ENCODE data around the gene PPEF1.
A peak's percentile ranks its signal among the peaks of the same experiment; 100 is the strongest.

GRCh38 chrX:18701621-18702361, 5.7 kb upstream of the PPEF1 start:
- TF ChIP-seq, protein P1, sequence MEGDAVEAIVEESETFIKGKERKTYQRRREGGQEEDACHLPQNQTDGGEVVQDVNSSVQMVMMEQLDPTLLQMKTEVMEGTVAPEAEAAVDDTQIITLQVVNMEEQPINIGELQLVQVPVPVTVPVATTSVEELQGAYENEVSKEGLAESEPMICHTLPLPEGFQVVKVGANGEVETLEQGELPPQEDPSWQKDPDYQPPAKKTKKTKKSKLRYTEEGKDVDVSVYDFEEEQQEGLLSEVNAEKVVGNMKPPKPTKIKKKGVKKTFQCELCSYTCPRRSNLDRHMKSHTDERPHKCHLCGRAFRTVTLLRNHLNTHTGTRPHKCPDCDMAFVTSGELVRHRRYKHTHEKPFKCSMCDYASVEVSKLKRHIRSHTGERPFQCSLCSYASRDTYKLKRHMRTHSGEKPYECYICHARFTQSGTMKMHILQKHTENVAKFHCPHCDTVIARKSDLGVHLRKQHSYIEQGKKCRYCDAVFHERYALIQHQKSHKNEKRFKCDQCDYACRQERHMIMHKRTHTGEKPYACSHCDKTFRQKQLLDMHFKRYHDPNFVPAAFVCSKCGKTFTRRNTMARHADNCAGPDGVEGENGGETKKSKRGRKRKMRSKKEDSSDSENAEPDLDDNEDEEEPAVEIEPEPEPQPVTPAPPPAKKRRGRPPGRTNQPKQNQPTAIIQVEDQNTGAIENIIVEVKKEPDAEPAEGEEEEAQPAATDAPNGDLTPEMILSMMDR (IDR thresholded peaks at IDR 0.05), result no peak
- TF ChIP-seq POLR2A (IDR thresholded peaks at IDR 0.05), result no peak
- peak; percentile 3 for TF ChIP-seq POLR2AphosphoS5 (IDR thresholded peaks at IDR 0.05)
